ENCODE results near the gene ROBO2.

The ROBO2 gene

DNA sequence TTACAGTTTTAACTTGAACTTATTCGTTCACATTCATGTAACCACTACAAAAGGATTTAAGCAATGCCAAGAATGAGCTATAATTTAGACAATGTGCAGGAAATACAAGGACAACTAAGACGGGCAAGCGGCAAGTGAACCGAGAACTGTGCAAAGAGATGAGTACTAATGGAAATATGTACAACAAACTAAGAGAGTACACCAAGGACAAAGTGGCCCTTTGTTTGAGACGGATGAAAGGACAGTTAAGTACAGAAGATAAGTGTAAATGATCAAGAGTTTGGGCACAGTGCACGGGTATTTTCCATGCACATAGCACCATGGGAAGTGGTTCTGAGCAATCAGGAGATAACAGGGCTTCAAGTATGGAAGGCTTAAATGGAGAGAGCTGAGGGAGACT lies 281.7 kb downstream of the ROBO2 start:
- DNase-seq (ENCODE audit: extremely low read depth, insufficient read length), result no peak
- Histone ChIP-seq H3K4me3 (replicated peaks; ENCODE audit: low read depth, low read length) (no peak overlapping the region), H3K27me3 (replicated peaks; ENCODE audit: control insufficient read depth, insufficient read depth, low read length) (no peaks in the 10 kb centered on the region)

GRCh38 chr3:77323626-77324025 lies 283.7 kb downstream of the ROBO2 start:
- H3K27me3 ChIP-seq (replicated peaks; ENCODE audit: control insufficient read depth, insufficient read depth, low read length), result no peaks in the 10 kb centered on the region
- TF ChIP-seq, protein P1, sequence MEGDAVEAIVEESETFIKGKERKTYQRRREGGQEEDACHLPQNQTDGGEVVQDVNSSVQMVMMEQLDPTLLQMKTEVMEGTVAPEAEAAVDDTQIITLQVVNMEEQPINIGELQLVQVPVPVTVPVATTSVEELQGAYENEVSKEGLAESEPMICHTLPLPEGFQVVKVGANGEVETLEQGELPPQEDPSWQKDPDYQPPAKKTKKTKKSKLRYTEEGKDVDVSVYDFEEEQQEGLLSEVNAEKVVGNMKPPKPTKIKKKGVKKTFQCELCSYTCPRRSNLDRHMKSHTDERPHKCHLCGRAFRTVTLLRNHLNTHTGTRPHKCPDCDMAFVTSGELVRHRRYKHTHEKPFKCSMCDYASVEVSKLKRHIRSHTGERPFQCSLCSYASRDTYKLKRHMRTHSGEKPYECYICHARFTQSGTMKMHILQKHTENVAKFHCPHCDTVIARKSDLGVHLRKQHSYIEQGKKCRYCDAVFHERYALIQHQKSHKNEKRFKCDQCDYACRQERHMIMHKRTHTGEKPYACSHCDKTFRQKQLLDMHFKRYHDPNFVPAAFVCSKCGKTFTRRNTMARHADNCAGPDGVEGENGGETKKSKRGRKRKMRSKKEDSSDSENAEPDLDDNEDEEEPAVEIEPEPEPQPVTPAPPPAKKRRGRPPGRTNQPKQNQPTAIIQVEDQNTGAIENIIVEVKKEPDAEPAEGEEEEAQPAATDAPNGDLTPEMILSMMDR (IDR thresholded peaks at IDR 0.05; ENCODE audit: insufficient read depth, low read length, poor library complexity, severe bottlenecking), result no peak
- no peak overlapping the region for H3K4me3 ChIP-seq (replicated peaks; ENCODE audit: low read depth, low read length)
- H3K36me3 ChIP-seq (ENCODE audit: control insufficient read depth, insufficient read depth, low read length), result no peaks in the 10 kb centered on the region
- no peak for DNase-seq (ENCODE audit: extremely low read depth, insufficient read length)

More for the DNA sequence above, 281.7 kb downstream of the ROBO2 start:
- no peaks in the 10 kb centered on the region for H3K36me3 ChIP-seq (ENCODE audit: control insufficient read depth, insufficient read depth, low read length)
- TF ChIP-seq, protein P1 (IDR thresholded peaks at IDR 0.05; ENCODE audit: insufficient read depth, low read length, poor library complexity, severe bottlenecking), result no peak

- Histone ChIP-seq H3K36me3 (ENCODE audit: control insufficient read depth, insufficient read depth, low read length) (no peaks in the 10 kb centered on the region), H3K4me3 (replicated peaks; ENCODE audit: low read depth, low read length) (no peak overlapping the region), H3K27me3 (replicated peaks; ENCODE audit: control insufficient read depth, insufficient read depth, low read length) (no peaks in the 10 kb centered on the region)
- TF ChIP-seq, protein P1 (IDR thresholded peaks at IDR 0.05; ENCODE audit: insufficient read depth, low read length, poor library complexity, severe bottlenecking), result no peak
- no peak for DNase-seq (ENCODE audit: extremely low read depth, insufficient read length)
Measured at GRCh38 chr3:77324105-77324504, 284.2 kb downstream of the ROBO2 start.

DNA sequence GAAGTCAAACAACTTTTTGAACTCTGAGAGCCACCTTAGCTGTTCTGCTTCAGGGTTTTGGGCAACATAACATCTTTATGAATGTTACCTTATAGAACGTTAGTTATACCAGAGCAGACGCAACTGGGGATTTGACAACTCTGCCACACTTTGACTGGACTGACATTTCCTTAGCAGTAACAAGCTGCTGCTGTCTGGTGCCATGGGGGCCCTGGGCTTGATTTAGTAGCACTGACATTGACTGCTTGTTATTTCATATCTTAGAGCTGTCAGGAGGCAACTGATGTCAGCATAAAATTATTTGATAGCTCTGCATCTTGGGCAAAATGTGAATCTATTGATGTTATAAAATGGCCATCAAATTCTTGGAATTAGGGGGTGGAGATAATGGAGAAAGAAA lies 285.4 kb downstream of the ROBO2 start:
- TF ChIP-seq, protein P1 (IDR thresholded peaks at IDR 0.05; ENCODE audit: insufficient read depth, low read length, poor library complexity, severe bottlenecking), result no peak
- Histone ChIP-seq H3K36me3 (ENCODE audit: control insufficient read depth, insufficient read depth, low read length) (no peaks in the 10 kb centered on the region), H3K4me3 (replicated peaks; ENCODE audit: low read depth, low read length) (no peak overlapping the region), H3K27me3 (replicated peaks; ENCODE audit: control insufficient read depth, insufficient read depth, low read length) (no peaks in the 10 kb centered on the region)
- no peak for DNase-seq (ENCODE audit: extremely low read depth, insufficient read length)

- Histone ChIP-seq H3K36me3 (ENCODE audit: control insufficient read depth, insufficient read depth, low read length) (no peaks in the 10 kb centered on the region), H3K4me3 (replicated peaks; ENCODE audit: low read depth, low read length) (no peak overlapping the region), H3K27me3 (replicated peaks; ENCODE audit: control insufficient read depth, insufficient read depth, low read length) (no peaks in the 10 kb centered on the region)
- TF ChIP-seq, protein P1 (IDR thresholded peaks at IDR 0.05; ENCODE audit: insufficient read depth, low read length, poor library complexity, severe bottlenecking), result no peak
- DNase-seq (ENCODE audit: extremely low read depth, insufficient read length), result no peak
Measured at GRCh38 chr3:77325702-77326101, 285.8 kb downstream of the ROBO2 start.

DNA sequence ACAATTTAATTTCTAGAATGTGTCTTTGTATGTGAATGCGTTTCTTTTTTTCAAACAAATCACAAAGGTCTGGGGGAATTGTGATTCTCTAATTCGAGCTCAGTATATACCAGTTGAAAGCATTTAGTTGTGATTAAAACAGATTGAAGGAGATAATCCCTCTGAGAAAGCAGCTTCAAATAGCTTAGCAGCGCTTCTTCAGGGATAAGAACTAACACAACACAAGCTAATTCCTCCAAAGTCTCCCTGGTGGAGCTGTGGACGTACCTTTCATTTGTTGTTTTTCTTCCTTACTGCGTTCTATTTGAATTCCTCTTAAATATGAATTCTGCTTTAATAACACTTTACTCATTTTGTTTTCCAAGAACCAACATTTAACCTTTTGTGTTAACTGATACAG lies 286.7 kb downstream of the ROBO2 start:
- TF ChIP-seq, protein P1 (IDR thresholded peaks at IDR 0.05; ENCODE audit: insufficient read depth, low read length, poor library complexity, severe bottlenecking), result no peak
- no peak for DNase-seq (ENCODE audit: extremely low read depth, insufficient read length)
- Histone ChIP-seq H3K36me3 (ENCODE audit: control insufficient read depth, insufficient read depth, low read length) (no peaks in the 10 kb centered on the region), H3K4me3 (replicated peaks; ENCODE audit: low read depth, low read length) (no peak overlapping the region), H3K27me3 (replicated peaks; ENCODE audit: control insufficient read depth, insufficient read depth, low read length) (no peaks in the 10 kb centered on the region)
